Loucy (cell line): ENCODE results near the gene PLCL1.
"Not testable (repeated sequence)": the region's sequence is repeated elsewhere in the genome, so short reads cannot be mapped to it uniquely, and the experiment has no call there.

Experiments used
- H2AFZ ChIP-seq: fragments of 200-600 bp; sonication (generic); 2 replicates; pipeline ENCODE4 v1.6.0; 2016; ENCODE audit warnings: antibody characterized with exemption, mild to moderate bottlenecking, low read length, moderate library complexity
- H3F3A ChIP-seq: fragments of 200-600 bp; 2 replicates; pipeline ENCODE4 v1.6.0; 2016; ENCODE audit warnings: antibody characterized with exemption, low read depth, mild to moderate bottlenecking
- H3K27me3 ChIP-seq: fragments of 200-600 bp; sonication (generic); 2 replicates; pipeline ENCODE4 v1.6.1; 2014; ENCODE audit warnings: low read length, mild to moderate bottlenecking; ENCODE audit not compliant: insufficient read depth, poor library complexity, severe bottlenecking
- H3K36me3 ChIP-seq: fragments of 200-600 bp; sonication (generic); 2 replicates; pipeline ENCODE4 v1.6.1; 2016; ENCODE audit warnings: low read length; ENCODE audit not compliant: insufficient read depth
- H3K4me1 ChIP-seq: fragments of 200-600 bp; sonication (generic); 2 replicates; pipeline ENCODE4 v1.5.1; 2014; ENCODE audit warnings: low read length, mild to moderate bottlenecking; ENCODE audit not compliant: insufficient read depth, poor library complexity, severe bottlenecking
- H3K4me2 ChIP-seq: fragments of 200-600 bp; sonication (generic); 2 replicates; pipeline ENCODE4 v1.6.0; 2014; ENCODE audit warnings: antibody characterized with exemption, low read length, low read depth, mild to moderate bottlenecking; ENCODE audit not compliant: poor library complexity, severe bottlenecking
- H3K4me3 ChIP-seq: fragments of 200-600 bp; sonication (generic); 2 replicates; pipeline ENCODE4 v1.5.1; 2014; ENCODE audit warnings: low read length, mild to moderate bottlenecking, mixed read lengths; ENCODE audit not compliant: poor library complexity, severe bottlenecking
- H3K79me2 ChIP-seq: fragments of 200-600 bp; sonication (generic); 2 replicates; pipeline ENCODE4 v1.6.1; 2014; ENCODE audit warnings: low read length; ENCODE audit not compliant: insufficient read depth
- H3K9ac ChIP-seq: fragments of 200-600 bp; sonication (generic); 2 replicates; pipeline ENCODE4 v1.6.0; 2014; ENCODE audit warnings: mild to moderate bottlenecking, low read depth, low read length, moderate library complexity; ENCODE audit not compliant: poor library complexity, severe bottlenecking
- H3K9me2 ChIP-seq: fragments of 200-600 bp; sonication (generic); replicated peaks from 2 replicates; pipeline ENCODE4 v1.6.1; 2016; ENCODE audit warnings: low read depth, low read length, mixed read lengths
- H3K9me3 ChIP-seq: fragments of 200-600 bp; sonication (generic); 2 replicates; pipeline ENCODE4 v1.6.1; 2014; ENCODE audit warnings: mild to moderate bottlenecking, antibody characterized with exemption, low read length, low read depth; ENCODE audit not compliant: insufficient read depth
- H4K20me1 ChIP-seq: fragments of 200-600 bp; sonication (generic); 2 replicates; pipeline ENCODE4 v1.6.0; 2014; ENCODE audit warnings: antibody characterized with exemption, low read length, mild to moderate bottlenecking; ENCODE audit not compliant: insufficient read depth, poor library complexity, severe bottlenecking
- EZH2phosphoT487 ChIP-seq: fragments of 200-600 bp; IDR thresholded peaks from 2 replicates; pipeline ENCODE4 v1.6.1; 2018; ENCODE audit warnings: antibody characterized with exemption, mild to moderate bottlenecking, moderate library complexity, borderline replicate concordance
- TF ChIP-seq, protein P1 (sequence below): fragments of 200-600 bp; sonication (generic); conservative IDR thresholded peaks from 2 replicates; pipeline ENCODE4 v1.5.1; 2014; ENCODE audit warnings: mild to moderate bottlenecking, antibody characterized with exemption, low read length

The PLCL1 gene

DNA sequence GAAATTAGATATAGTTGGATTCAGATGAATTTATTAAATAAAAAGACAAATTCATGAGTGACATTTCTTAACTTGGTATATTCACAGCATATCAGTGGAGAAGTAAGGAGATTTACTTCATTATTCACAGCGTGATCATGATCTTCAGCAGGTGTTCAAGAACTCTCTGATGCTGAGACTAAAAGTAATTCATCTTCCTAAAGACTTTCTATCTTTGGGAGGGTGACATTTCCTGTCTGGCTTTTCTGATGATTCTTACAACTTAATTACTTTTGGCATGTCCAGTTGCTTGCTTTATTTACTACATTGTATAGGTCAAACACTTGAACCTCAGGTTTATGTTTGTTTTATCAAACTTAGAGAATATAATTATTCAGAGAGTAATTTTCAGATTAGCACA is 224.6 kb downstream of the PLCL1 start:
- no peaks in the 10 kb centered on the region for H3K36me3 ChIP-seq
- no peaks in the 10 kb centered on the region for H4K20me1 ChIP-seq
- peak overlapping the region; percentile 23 for H3K4me2 ChIP-seq
- peaks cover 23% of the 10 kb centered on the region for H3K4me1 ChIP-seq
- no peaks in the 10 kb centered on the region for H3K27me3 ChIP-seq
- no peaks in the 10 kb centered on the region for H3K79me2 ChIP-seq
- H3K9me2 ChIP-seq, result no peaks in the 10 kb centered on the region
- no peak overlapping the region for H3K4me3 ChIP-seq
- no peak overlapping the region for H3K9ac ChIP-seq
- TF ChIP-seq, protein P1, sequence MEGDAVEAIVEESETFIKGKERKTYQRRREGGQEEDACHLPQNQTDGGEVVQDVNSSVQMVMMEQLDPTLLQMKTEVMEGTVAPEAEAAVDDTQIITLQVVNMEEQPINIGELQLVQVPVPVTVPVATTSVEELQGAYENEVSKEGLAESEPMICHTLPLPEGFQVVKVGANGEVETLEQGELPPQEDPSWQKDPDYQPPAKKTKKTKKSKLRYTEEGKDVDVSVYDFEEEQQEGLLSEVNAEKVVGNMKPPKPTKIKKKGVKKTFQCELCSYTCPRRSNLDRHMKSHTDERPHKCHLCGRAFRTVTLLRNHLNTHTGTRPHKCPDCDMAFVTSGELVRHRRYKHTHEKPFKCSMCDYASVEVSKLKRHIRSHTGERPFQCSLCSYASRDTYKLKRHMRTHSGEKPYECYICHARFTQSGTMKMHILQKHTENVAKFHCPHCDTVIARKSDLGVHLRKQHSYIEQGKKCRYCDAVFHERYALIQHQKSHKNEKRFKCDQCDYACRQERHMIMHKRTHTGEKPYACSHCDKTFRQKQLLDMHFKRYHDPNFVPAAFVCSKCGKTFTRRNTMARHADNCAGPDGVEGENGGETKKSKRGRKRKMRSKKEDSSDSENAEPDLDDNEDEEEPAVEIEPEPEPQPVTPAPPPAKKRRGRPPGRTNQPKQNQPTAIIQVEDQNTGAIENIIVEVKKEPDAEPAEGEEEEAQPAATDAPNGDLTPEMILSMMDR, result no peak
- TF ChIP-seq EZH2phosphoT487, result no peak
- H3K9me3 ChIP-seq, result no peaks in the 10 kb centered on the region
- H3F3A ChIP-seq, result no peaks in the 10 kb centered on the region
- no peak overlapping the region for H2AFZ ChIP-seq

GRCh38 chr2:198029576-198029975 is 225.2 kb downstream of the PLCL1 start:
- Histone ChIP-seq H3K4me2 (peak overlapping the region; percentile 23), H3K4me1 (peaks cover 23% of the 10 kb centered on the region)
- not testable (repeated sequence) for H3K9me3 ChIP-seq, H3K79me2 ChIP-seq, H4K20me1 ChIP-seq, H3K9ac ChIP-seq, H3F3A ChIP-seq, H3K36me3 ChIP-seq, H3K9me2 ChIP-seq, H3K27me3 ChIP-seq, H3K4me3 ChIP-seq, H2AFZ ChIP-seq

GRCh38 chr2:198033626-198034025 is 229.2 kb downstream of the PLCL1 start:
- H3K79me2 ChIP-seq, result no peaks in the 10 kb centered on the region
- no peaks in the 10 kb centered on the region for H3K9me3 ChIP-seq
- TF ChIP-seq, protein P1, result no peak
- TF ChIP-seq EZH2phosphoT487, result no peak
- H3K4me3 ChIP-seq, result no peak overlapping the region
- H3K27me3 ChIP-seq, result no peaks in the 10 kb centered on the region
- H3K4me2 ChIP-seq, result no peak overlapping the region
- no peak overlapping the region for H3K9ac ChIP-seq
- no peaks in the 10 kb centered on the region for H4K20me1 ChIP-seq
- H3K36me3 ChIP-seq, result no peaks in the 10 kb centered on the region
- H3F3A ChIP-seq, result no peaks in the 10 kb centered on the region
- no peak overlapping the region for H2AFZ ChIP-seq
- no peaks in the 10 kb centered on the region for H3K9me2 ChIP-seq
- H3K4me1 ChIP-seq, result peaks cover 23% of the 10 kb centered on the region

DNA sequence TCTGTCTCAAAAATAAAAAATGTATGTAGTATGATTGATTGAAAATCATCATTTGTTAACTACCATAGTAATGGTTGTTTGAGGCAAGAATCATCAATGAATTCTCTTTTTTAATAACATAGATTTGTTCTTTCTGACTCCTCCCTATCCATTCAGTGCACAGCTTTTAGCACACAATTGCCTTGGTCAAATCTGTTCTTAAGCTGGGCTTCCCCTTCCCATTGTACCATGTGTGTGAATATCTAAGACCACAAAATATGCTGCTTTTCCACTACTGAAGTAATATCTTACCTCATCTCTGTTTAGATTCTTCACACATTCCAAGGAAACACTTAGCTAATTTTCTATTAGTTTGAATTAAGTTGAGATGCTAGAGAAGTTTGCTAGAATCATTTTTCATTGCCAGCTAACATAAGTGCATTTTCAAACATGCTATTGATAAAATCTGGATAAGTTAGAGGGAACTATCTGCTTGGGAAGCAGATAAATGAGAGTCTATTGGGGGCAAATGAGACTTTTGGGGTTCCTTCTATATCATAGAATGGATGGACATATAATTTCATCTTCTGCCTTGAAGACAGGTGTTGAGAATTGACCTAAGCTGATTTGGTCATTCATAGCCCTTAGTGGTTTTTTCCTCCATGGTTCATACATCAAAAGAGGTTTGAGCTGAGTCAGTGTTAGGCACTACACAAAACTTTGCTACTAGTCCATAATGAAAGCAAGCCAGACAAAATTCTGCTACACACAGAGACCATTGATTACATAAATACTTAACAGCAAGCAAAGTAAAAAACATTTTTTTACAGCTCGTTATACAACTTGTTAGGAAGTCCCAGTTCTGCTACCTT is 231.9 kb downstream of the PLCL1 start:
- TF ChIP-seq, protein P1, result no peak
- TF ChIP-seq EZH2phosphoT487, result no peak
- Histone ChIP-seq H3K4me1 (peaks cover 14% of the 10 kb centered on the region), H4K20me1 (no peaks in the 10 kb centered on the region), H3K4me2 (no peak overlapping the region), H3F3A (no peaks in the 10 kb centered on the region), H3K4me3 (no peak overlapping the region), H3K79me2 (no peaks in the 10 kb centered on the region), H2AFZ (no peak overlapping the region), H3K9ac (no peak overlapping the region), H3K9me3 (no peaks in the 10 kb centered on the region), H3K9me2 (no peaks in the 10 kb centered on the region), H3K27me3 (no peaks in the 10 kb centered on the region), H3K36me3 (no peaks in the 10 kb centered on the region)
